Upper lobe of left lung (tissue), 6 donors: Measurements from ENCODE around the gene CREB3L2. TPM values are rescaled to one million over a fixed set of nuclear protein-coding genes. Genes with fewer than 3 reads are reported as not detected.
A peak's percentile ranks its signal among the peaks of the same experiment; 100 is the strongest.
"Not testable (repeated sequence)": the region's sequence is repeated elsewhere in the genome, so short reads cannot be mapped to it uniquely, and the experiment has no call there.

Source experiments
- ATAC-seq, 2 donors: fragments of 200-7000 bp; cut with Tn5 transposase; one replicate each; pipeline ENCODE4 v1.9.1; 2022; ENCODE audit warnings: mild to moderate bottlenecking in 2 of 2, moderate library complexity in 2 of 2; ENCODE audit not compliant: low FRiP score in 2 of 2
- DNase-seq, 2 donors: peaks; one replicate each; pipeline ENCODE4 v3.0.0-alpha.2; 2019 to 2020
- H3K27ac ChIP-seq, 4 donors: fragments of 200-600 bp; sonication (generic); one replicate each; pipeline ENCODE4 v1.5.1; 2016 to 2019
- H3K27me3 ChIP-seq, 4 donors: fragments of 200-600 bp; sonication (generic); one replicate each; pipeline ENCODE4 v1.5.1; 2017 to 2019
- H3K36me3 ChIP-seq, 4 donors: fragments of 200-600 bp; sonication (generic); one replicate each; pipeline ENCODE4 v1.5.1; 2016 to 2019
- H3K4me1 ChIP-seq, 4 donors: fragments of 200-600 bp; sonication (generic); one replicate each; pipeline ENCODE4 v1.5.1; 2018 to 2019
- H3K4me3 ChIP-seq, 4 donors: fragments of 200-600 bp; sonication (generic); one replicate each; pipeline ENCODE4 v1.5.1; 2017 to 2019; ENCODE audit warnings: mild to moderate bottlenecking in 2 of 4, moderate library complexity in 1 of 4
- H3K9me3 ChIP-seq, 4 donors: fragments of 200-600 bp; sonication (generic); one replicate each; pipeline ENCODE4 v1.5.1; 2018 to 2019
- EP300 ChIP-seq, 4 donors: sonication (generic); formaldehyde crosslinking; IDR thresholded peaks; one replicate each; pipeline ENCODE4 v1.5.1; 2017; ENCODE audit warnings: antibody characterized with exemption in 4 of 4, control low read depth in 2 of 4
- POLR2A ChIP-seq, 4 donors: fragments of 450-650 bp; IDR thresholded peaks; one replicate each; pipeline ENCODE4 v1.5.1; 2016 to 2017; ENCODE audit warnings: antibody characterized with exemption in 4 of 4, mild to moderate bottlenecking in 2 of 4
- POLR2AphosphoS5 ChIP-seq, 2 donors: sonication (generic); formaldehyde crosslinking; IDR thresholded peaks; one replicate each; pipeline ENCODE4 v1.5.1; 2017; ENCODE audit warnings: antibody characterized with exemption in 2 of 2
- WGBS, 2 donors: methylation state at CpG; one replicate each; pipeline ENCODE4 v1.1.5; 2017 to 2018; 5-methylcytosine and 5-hydroxymethylcytosine counted together
- total RNA-seq, 6 donors: library from RNA; depleted of rRNA in 4 of 6; stranded (reverse); fragments of >200 nt in 4 of 6; gene quantifications; one replicate each; pipeline versions ENCODE4 v1.1.0 to v1.2.1, GENCODE V29; 2016 to 2021
- TF ChIP-seq, protein P1 (sequence below), 6 experiments: fragments of 450-650 bp in 4 of 6; fragments of 200-600 bp in 2 of 6; sonication (generic) in 2 of 6; IDR thresholded peaks; one replicate each; pipeline ENCODE4 v1.5.1; 2016 to 2019; ENCODE audit warnings: antibody characterized with exemption in 6 of 6
- donor health status: DM: no; HTN: no; CAD: no; lungs with moderate emphysema.
- donor health status: DM: no; HTN: yes; CAD: no; lungs with severe emphysema.

The CREB3L2 gene
- total RNA-seq, 6 donors from 2014 or later: 26.9 to 73.5 (median 34.2) TPM

GRCh38 chr7:138015096-138015495, 13.2 kb upstream of the CREB3L2 start:
- H3K4me1 ChIP-seq: no peaks in the 10 kb centered on the region
- TF ChIP-seq, protein P1, sequence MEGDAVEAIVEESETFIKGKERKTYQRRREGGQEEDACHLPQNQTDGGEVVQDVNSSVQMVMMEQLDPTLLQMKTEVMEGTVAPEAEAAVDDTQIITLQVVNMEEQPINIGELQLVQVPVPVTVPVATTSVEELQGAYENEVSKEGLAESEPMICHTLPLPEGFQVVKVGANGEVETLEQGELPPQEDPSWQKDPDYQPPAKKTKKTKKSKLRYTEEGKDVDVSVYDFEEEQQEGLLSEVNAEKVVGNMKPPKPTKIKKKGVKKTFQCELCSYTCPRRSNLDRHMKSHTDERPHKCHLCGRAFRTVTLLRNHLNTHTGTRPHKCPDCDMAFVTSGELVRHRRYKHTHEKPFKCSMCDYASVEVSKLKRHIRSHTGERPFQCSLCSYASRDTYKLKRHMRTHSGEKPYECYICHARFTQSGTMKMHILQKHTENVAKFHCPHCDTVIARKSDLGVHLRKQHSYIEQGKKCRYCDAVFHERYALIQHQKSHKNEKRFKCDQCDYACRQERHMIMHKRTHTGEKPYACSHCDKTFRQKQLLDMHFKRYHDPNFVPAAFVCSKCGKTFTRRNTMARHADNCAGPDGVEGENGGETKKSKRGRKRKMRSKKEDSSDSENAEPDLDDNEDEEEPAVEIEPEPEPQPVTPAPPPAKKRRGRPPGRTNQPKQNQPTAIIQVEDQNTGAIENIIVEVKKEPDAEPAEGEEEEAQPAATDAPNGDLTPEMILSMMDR (IDR thresholded peaks at IDR 0.05): no peak
- TF ChIP-seq POLR2AphosphoS5 (IDR thresholded peaks at IDR 0.05): no peak
- no peak for TF ChIP-seq POLR2A (IDR thresholded peaks at IDR 0.05)
- no peak for TF ChIP-seq EP300 (IDR thresholded peaks at IDR 0.05)
- WGBS, 2 donors: 97 to 99% methylated on average over 4 to 5 of the region's 5 CpGs
- no peaks in the 10 kb centered on the region for H3K9me3 ChIP-seq
- no peaks in the 10 kb centered on the region for H3K36me3 ChIP-seq
- DNase-seq (no peak), ATAC-seq (no peak)
- no peak overlapping the region for H3K27ac ChIP-seq
- H3K27me3 ChIP-seq: no peaks in the 10 kb centered on the region
- H3K4me3 ChIP-seq: no peak overlapping the region

GRCh38 chr7:138014686-138015085, 12.8 kb upstream of the CREB3L2 start:
- no peaks in the 10 kb centered on the region for H3K27me3 ChIP-seq

DNA sequence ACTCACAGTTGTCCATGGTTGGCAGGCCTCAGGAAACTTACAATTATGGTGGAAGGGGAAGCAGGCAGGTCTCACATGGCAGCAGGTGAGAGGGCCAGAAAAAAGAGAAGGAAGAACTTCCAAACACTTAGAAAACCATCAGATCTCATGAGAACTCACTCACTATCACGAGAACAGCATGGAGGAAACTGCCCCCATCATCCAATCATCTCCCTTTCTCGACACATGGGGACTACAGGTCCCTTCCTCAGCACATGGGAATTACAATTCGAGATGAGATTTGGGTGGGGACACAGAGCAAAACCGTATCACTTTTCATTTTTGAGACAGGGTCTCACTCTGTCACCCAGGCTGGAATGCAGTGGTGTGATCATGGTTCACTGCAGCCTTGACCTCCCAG, 12.3 kb upstream of the CREB3L2 start:
- not testable (repeated sequence) for ATAC-seq

More at GRCh38 chr7:138014686-138015085, 12.8 kb upstream of the CREB3L2 start:
- no peaks in the 10 kb centered on the region for H3K9me3 ChIP-seq
- no peak overlapping the region for H3K4me3 ChIP-seq
- H3K4me1 ChIP-seq: no peaks in the 10 kb centered on the region
- WGBS, 2 donors: 77 to 88% methylated on average over 1 of the region's 1 CpG
- no peak for ATAC-seq
- TF ChIP-seq POLR2A (IDR thresholded peaks at IDR 0.05): no peak
- TF ChIP-seq, protein P1 (IDR thresholded peaks at IDR 0.05): no peak
- TF ChIP-seq EP300 (IDR thresholded peaks at IDR 0.05): no peak
- H3K27ac ChIP-seq: no peak overlapping the region
- no peaks in the 10 kb centered on the region for H3K36me3 ChIP-seq
- no peak for DNase-seq

DNA sequence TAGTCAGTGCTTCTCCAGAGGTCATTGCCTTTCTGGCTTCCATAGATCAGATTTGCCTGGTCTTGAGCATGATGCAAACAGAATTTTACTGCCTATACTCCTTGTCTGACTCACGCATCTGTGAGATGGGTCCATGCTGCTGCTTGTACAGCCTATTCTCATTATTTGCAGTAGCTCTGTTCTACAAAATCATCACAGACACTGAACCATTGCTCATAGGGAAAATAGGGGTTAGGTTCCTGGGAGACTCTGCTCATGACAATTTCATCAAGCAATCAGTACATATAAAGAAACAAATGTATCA, 7.4 kb upstream of the CREB3L2 start:
- Histone ChIP-seq H3K27me3 (no peaks in the 10 kb centered on the region), H3K27ac (no peak overlapping the region), H3K9me3 (no peaks in the 10 kb centered on the region), H3K4me3 (no peak overlapping the region), H3K36me3 (no peaks in the 10 kb centered on the region), H3K4me1 (peaks cover 0 to 4% (median 1%) of the 10 kb centered on the region in 4 donors)
- 93 to 94% methylated on average over 1 of the region's 1 CpG for WGBS, 2 donors
- no peak for DNase-seq
- TF ChIP-seq POLR2AphosphoS5 (IDR thresholded peaks at IDR 0.05): no peak
- TF ChIP-seq EP300 (IDR thresholded peaks at IDR 0.05): no peak
- TF ChIP-seq, protein P1 (IDR thresholded peaks at IDR 0.05): no peak
- TF ChIP-seq POLR2A (IDR thresholded peaks at IDR 0.05): no peak
- ATAC-seq: no peak

More for the DNA sequence above, 12.3 kb upstream of the CREB3L2 start:
- WGBS, 2 donors: 86 to 87% methylated on average over 4 of the region's 4 CpGs
- not testable (repeated sequence) for DNase-seq, H3K36me3 ChIP-seq, H3K27me3 ChIP-seq, H3K4me1 ChIP-seq, H3K9me3 ChIP-seq, H3K27ac ChIP-seq, H3K4me3 ChIP-seq

GRCh38 chr7:138008588-138009349, 6.9 kb upstream of the CREB3L2 start:
- no peak for TF ChIP-seq POLR2AphosphoS5 (IDR thresholded peaks at IDR 0.05)
- TF ChIP-seq, protein P1 (IDR thresholded peaks at IDR 0.05): peak; percentile 73 to 93 (median 86)
- peaks cover 0 to 4% (median 1%) of the 10 kb centered on the region in 4 donors for H3K4me1 ChIP-seq
- WGBS, 2 donors: 48 to 53% methylated on average over 17 of the region's 17 CpGs
- H3K4me3 ChIP-seq: no peak overlapping the region
- ATAC-seq (peak; percentile 72 to 90), DNase-seq (no peak)
- H3K36me3 ChIP-seq: no peaks in the 10 kb centered on the region
- no peak overlapping the region for H3K27ac ChIP-seq
- H3K27me3 ChIP-seq: no peaks in the 10 kb centered on the region
- no peaks in the 10 kb centered on the region for H3K9me3 ChIP-seq
